ES-I3 (cell line): ENCODE measurements around the gene IWS1.

Source experiments
- H3K36me3 ChIP-seq: 2 replicates; pipeline ENCODE4 v1.6.1; 2013; ENCODE audit warnings: mild to moderate bottlenecking, low read length, control low read depth, moderate library complexity; ENCODE audit not compliant: insufficient read depth
- H3K4me1 ChIP-seq: 2 replicates; pipeline ENCODE4 v1.6.1; 2013; ENCODE audit warnings: mild to moderate bottlenecking, control low read depth, low read length; ENCODE audit not compliant: insufficient read depth
- H3K9ac ChIP-seq: 2 replicates; pipeline ENCODE4 v1.6.1; 2013; ENCODE audit warnings: low read depth, mild to moderate bottlenecking, low read length, moderate library complexity
- H3K9me3 ChIP-seq: 2 replicates; pipeline ENCODE4 v1.6.1; 2013; ENCODE audit warnings: mild to moderate bottlenecking, low read length, moderate library complexity; ENCODE audit not compliant: control insufficient read depth, insufficient read depth

The IWS1 gene

DNA sequence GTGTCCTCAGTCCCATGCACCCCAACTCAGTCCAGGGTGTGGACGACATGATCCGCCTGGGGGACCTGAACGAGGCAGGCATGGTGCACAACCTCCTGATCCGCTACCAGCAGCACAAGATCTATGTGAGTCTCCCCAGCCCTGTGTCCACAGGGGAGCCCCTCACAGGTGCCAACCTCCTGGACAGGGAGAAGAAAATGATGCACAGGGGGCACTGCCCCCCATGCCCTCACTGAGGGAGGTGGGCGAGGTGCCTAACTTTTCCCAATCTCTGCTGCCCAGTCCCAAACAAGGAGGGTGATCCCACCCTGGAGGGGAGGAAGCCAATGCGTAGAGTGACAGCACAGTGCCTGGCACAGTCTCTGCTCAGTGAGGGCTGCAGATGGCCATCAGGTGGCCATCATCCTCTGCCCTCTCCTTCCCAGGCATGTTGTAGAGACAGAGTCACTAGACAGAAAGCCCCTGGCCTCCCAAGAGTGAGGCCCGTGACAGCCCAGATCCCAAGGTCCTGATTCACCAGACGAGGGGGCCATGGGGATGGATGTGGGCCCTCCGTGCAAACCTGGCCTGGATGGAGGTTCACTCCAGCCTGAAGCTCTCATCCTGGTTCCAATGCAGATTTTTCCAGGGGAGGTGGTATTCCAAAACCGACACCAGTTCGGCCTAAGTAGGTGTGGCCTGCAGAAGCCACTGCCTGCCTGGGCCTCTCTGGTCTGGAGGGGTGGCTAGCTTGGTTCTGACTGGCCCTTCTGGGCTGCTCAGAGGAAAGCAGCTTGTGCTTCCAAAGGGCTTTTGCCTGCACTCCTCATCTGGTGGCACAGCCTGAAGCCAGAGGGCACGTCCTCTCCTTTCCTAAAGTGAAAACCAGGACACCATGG is 39.2 kb upstream of the IWS1 start:
- Histone ChIP-seq H3K36me3 (no peaks in the 10 kb centered on the region), H3K9ac (no peak overlapping the region), H3K4me1 (peaks cover under 1% of the 10 kb centered on the region; the same call in 1 of the 2 replicates), H3K9me3 (no peaks in the 10 kb centered on the region)

- H3K36me3 ChIP-seq, result no peaks in the 10 kb centered on the region
- no peaks in the 10 kb centered on the region; the same call in 1 of the 2 replicates for H3K4me1 ChIP-seq
- no peaks in the 10 kb centered on the region for H3K9me3 ChIP-seq
- no peak overlapping the region for H3K9ac ChIP-seq
These were observed 38.4 kb upstream of the IWS1 start for GRCh38 chr2:127564429-127565260.

GRCh38 chr2:127563458-127564428 is 37.5 kb upstream of the IWS1 start:
- Histone ChIP-seq H3K9me3 (no peaks in the 10 kb centered on the region), H3K36me3 (no peaks in the 10 kb centered on the region), H3K9ac (no peak overlapping the region), H3K4me1 (no peaks in the 10 kb centered on the region; the same call in 1 of the 2 replicates)

- H3K36me3 ChIP-seq, result no peaks in the 10 kb centered on the region
- H3K4me1 ChIP-seq, result no peaks in the 10 kb centered on the region; the same call in 1 of the 2 replicates
- H3K9ac ChIP-seq, result no peak overlapping the region
- no peaks in the 10 kb centered on the region for H3K9me3 ChIP-seq
These were observed 36.6 kb upstream of the IWS1 start for GRCh38 chr2:127562936-127563335.

DNA sequence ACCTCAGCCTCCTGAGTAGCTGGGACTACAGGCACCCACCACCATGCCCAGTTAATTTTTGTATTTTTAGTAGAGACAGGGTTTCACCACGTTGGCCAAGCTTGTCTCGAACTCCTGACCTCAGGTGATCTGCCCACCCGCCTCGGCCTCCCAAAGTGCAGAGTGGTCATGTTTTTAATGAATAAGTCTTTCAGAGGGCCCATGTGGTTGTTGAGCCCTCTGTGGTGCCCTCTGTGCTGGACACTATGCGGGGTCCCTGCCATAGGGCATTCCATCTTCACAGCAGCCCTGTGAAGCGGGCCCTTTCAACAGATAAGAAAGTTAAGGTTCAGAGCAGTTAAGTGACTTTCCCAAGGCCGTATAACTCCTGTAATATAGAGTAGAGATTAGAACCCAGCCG is 35.1 kb upstream of the IWS1 start:
- no peaks in the 10 kb centered on the region; the same call in 1 of the 2 replicates for H3K4me1 ChIP-seq
- H3K9ac ChIP-seq, result no peak overlapping the region
- no peaks in the 10 kb centered on the region for H3K36me3 ChIP-seq
- no peaks in the 10 kb centered on the region for H3K9me3 ChIP-seq

GRCh38 chr2:127560931-127561280 is 34.6 kb upstream of the IWS1 start:
- no peaks in the 10 kb centered on the region; the same call in 1 of the 2 replicates for H3K4me1 ChIP-seq
- no peak overlapping the region for H3K9ac ChIP-seq
- no peaks in the 10 kb centered on the region for H3K9me3 ChIP-seq
- no peaks in the 10 kb centered on the region for H3K36me3 ChIP-seq

GRCh38 chr2:127560201-127560930 is 34.1 kb upstream of the IWS1 start:
- no peaks in the 10 kb centered on the region for H3K36me3 ChIP-seq
- H3K9me3 ChIP-seq, result no peaks in the 10 kb centered on the region
- H3K4me1 ChIP-seq, result no peaks in the 10 kb centered on the region; the same call in 1 of the 2 replicates
- no peak overlapping the region for H3K9ac ChIP-seq

DNA sequence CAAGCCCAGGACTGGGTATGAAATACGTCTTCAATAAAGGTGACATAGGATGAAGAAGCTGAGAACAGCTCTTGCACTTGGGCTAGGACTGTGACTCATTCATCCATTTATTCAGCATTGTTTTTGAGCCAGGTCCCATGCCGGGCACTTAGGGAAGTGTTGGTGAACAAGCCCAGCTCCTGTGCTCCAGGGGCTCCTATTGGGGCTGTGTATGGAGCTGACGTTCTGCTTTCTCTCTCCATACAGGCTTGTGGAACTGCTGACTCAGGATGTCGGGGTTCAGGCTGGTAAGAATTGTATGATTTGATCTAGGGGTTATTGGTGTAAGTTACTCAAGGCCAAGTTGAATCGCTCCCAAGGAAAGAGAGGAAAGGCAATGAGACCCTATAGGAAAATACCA is 33.2 kb upstream of the IWS1 start:
- Histone ChIP-seq H3K9ac (no peak overlapping the region), H3K36me3 (no peaks in the 10 kb centered on the region), H3K9me3 (no peaks in the 10 kb centered on the region), H3K4me1 (no peaks in the 10 kb centered on the region; the same call in 1 of the 2 replicates)

DNA sequence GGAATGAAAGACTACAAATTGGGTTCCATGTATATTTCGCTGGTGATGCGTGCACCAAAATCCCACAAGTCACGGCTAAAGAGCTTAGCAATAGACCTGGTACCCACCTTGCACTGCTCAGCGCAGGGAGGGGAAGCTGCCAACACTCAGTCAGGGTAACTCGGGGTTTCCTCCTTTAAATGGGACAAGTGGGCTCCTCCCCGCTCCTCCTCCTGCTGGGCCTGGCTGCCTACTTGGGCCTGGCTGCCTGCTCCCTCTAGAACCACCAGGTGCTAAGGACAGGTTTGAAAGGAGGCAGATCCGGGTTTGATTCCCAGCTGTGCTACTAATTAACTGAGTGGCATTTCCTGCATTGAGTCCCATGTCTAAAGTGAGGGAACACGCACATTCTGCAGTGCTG is 32.6 kb upstream of the IWS1 start:
- Histone ChIP-seq H3K4me1 (no peaks in the 10 kb centered on the region; the same call in 1 of the 2 replicates), H3K9ac (no peak overlapping the region), H3K36me3 (no peaks in the 10 kb centered on the region), H3K9me3 (no peaks in the 10 kb centered on the region)

DNA sequence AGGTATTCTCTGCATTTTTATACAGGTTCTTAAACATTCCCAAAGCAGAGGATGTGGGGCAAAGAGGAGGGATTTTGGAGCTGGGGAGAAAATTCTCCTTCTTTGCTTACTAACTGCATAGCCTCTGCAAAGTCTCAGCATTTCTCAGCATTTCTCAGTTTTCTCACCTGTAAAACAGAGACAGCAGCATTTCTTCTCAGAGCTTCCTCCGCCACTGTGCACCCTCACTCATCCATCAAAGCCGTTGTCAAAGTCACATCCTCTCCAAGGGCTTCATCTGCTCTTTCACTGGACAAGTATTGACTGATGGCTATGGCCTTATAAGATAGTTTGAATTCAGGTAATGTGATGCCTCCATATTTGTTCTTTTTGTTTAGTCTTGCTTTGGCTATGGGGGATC is 26.6 kb upstream of the IWS1 start:
- H3K36me3 ChIP-seq, result no peaks in the 10 kb centered on the region
- H3K4me1 ChIP-seq, result no peaks in the 10 kb centered on the region
- no peak overlapping the region for H3K9ac ChIP-seq
- H3K9me3 ChIP-seq, result no peaks in the 10 kb centered on the region

GRCh38 chr2:127552336-127552735 is 26.0 kb upstream of the IWS1 start:
- no peaks in the 10 kb centered on the region for H3K4me1 ChIP-seq
- no peaks in the 10 kb centered on the region for H3K9me3 ChIP-seq
- H3K9ac ChIP-seq, result no peak overlapping the region
- no peaks in the 10 kb centered on the region for H3K36me3 ChIP-seq

DNA sequence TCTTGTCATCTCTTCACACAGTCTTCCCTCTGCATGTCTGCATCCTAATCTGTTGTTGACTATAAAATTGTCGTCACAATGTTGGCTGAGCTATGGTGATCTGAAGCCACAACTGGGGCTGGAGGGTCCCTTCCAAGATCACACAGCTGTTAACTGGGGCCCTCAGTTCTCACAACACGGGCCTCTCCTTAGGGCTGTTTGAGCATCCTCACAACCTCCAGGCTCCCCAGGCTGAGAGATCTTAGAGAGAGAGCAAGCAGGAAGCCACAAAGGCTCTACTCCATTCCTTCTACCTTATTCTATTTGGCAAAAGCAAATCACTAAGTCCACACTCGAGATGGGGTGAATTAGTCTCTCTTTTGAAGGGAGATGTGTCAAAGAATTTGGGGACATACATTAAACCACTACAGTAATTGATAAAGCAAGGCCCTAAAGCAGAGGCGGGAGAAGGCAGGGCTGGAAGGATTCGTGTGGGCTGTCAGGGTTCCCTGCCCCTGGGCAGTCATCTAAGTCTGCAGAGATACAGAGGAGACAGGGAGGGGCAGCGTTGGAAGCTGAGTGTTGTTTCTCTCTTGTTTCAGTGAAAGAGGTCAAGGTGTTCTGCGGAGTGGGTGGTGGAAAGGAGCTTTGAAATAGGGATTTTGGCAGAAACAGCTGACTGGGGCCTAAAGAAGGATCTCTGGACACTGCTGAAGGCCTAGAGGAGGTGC is 25.1 kb upstream of the IWS1 start:
- H3K9me3 ChIP-seq, result no peaks in the 10 kb centered on the region

DNA sequence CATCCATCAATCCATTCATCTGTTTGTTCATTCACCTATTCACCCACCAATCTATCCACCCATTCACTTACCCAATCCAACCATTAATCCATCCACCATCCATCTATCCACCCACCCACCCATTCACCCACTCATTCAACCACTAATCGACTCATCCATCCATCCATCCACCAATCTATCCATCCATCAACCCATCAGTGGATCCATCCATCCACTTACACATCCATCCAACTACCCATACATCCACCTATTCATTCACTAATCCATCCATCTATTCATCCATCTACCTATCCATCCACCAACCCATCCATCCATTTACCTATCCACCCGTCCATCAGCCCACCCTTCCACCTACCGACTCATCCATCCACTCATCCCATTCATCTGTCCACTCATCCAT is 20.5 kb upstream of the IWS1 start:
- no peaks in the 10 kb centered on the region for H3K9me3 ChIP-seq
- H3K36me3 ChIP-seq, result no peaks in the 10 kb centered on the region
- H3K4me1 ChIP-seq, result no peaks in the 10 kb centered on the region
- no peak overlapping the region for H3K9ac ChIP-seq

More for the DNA sequence above, 25.1 kb upstream of the IWS1 start:
- H3K4me1 ChIP-seq, result no peaks in the 10 kb centered on the region
- no peaks in the 10 kb centered on the region for H3K36me3 ChIP-seq
- H3K9ac ChIP-seq, result no peak overlapping the region
